ENCODE measurements around the gene ASAP3. TPM values are rescaled to one million over a fixed set of nuclear protein-coding genes. Genes with fewer than 3 reads are reported as not detected.

The ASAP3 gene
- total and polyA plus RNA-seq, 2 donors = 28.0 to 44.3 TPM

DNA sequence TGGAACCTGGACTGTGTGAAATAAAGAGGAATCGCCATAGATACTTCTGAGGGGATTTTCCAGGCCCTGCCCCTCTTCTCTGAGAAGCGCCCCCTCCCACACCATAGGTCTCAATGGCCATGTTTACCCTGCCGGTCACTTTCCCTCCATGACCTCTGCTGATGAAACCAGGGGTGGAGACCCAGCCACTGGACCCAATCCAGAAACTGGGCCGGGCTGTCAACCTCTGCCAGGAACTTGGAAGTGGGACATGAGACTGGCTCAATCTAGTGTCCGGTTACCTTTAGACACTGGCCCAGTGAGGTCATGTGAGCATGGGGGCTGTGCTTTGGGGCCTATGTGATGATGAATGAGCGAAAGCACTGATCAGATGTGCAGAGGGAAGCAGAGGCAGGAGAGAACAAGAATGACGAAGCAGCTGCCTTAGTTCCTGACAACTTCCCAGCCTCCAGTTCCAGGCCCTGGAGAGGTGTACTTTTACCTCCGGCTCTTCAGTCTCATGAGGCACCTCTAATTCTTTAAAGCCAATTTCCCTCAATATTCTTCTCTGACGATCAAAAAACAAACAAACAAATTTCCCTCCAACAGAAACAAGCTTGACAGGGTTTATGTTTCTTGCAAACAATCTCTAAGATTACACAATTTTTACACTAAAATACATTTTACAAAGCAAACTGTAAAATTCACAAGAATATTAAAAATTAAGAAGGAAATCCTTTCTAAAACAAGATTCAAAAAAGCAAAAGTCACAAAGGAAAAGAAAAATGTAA lies 4.9 kb downstream of the ASAP3 start:
- Histone ChIP-seq H3K4me3 (ENCODE audit: low read depth, low read length) (no peak overlapping the region), H3K27ac (ENCODE audit: low read depth) (no peak overlapping the region), H3K36me3 (ENCODE audit: insufficient read depth) (no peaks in the 10 kb centered on the region), H3K4me1 (ENCODE audit: insufficient read depth) (no peaks in the 10 kb centered on the region)
- no peak for DNase-seq (ENCODE audit: extremely low spot score)
- 37% methylated on average over 9 of the region's 9 CpGs for WGBS

DNA sequence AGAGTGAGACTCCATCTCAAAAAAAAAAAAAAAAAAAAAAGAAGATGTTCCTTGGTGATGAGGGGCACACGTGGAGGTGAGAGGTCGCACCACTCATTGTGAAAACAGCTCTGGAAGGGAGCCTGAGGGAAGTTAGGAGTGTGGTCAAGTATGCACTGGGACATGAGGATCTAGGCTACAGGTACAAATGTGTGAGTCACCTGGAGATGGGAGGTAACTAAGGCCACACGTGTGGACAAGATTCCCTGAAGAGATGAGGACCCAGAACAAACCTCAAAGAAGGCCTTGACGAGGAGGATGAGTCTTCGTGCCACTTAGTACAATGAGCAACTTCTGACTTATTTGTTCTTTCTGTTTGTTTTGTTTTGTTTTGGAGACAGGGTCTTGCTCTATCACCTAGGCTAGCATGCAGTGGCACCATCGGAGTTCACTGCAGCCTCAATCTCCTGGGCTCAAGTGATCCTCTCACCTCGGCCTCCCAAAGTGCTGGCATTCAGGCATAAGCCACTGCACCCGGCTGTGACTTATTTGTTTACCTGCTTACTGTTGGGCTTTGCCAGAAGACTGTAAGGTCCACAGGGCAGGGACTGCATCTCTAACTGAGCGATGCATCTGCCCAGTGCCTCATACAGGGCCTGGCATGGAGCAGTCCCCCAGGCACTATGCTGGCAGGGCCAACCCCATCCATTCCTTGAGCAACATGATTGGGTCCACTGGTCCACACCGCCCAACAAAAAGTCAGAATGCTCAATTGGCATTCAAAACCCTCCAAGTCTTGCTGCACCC lies 6.4 kb downstream of the ASAP3 start:
- 84% methylated on average over 10 of the region's 10 CpGs for WGBS
- Histone ChIP-seq H3K4me1 (ENCODE audit: insufficient read depth) (no peaks in the 10 kb centered on the region), H3K36me3 (ENCODE audit: insufficient read depth) (no peaks in the 10 kb centered on the region), H3K4me3 (ENCODE audit: low read depth, low read length) (no peak overlapping the region), H3K27ac (ENCODE audit: low read depth) (no peak overlapping the region)
- no peak for DNase-seq (ENCODE audit: extremely low spot score)

DNA sequence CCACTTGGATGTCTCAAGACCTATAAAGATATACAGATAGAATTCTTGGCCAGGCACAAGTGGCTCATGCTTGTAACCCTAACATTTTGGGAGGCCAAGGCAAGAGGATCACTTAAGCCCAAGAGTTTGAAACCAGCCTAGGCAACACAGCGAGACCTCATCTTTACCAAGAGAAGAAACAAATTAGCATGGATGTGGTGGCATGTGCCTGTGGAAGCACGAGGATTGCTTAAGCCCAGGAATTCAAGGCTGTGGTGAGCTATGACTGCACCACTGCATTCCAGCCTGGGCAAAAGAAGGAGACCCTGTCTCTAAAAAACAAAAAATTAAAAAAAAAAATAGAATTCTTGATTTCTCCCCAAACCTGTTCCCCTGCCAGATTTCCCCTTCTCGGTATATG lies 8.3 kb downstream of the ASAP3 start:
- WGBS = 66% methylated on average over 3 of the region's 3 CpGs
- Histone ChIP-seq H3K27ac (ENCODE audit: low read depth) (no peak overlapping the region), H3K4me1 (ENCODE audit: insufficient read depth) (no peaks in the 10 kb centered on the region), H3K36me3 (ENCODE audit: insufficient read depth) (no peaks in the 10 kb centered on the region), H3K4me3 (ENCODE audit: low read depth, low read length) (no peak overlapping the region)
- no peak for DNase-seq (ENCODE audit: extremely low spot score)

DNA sequence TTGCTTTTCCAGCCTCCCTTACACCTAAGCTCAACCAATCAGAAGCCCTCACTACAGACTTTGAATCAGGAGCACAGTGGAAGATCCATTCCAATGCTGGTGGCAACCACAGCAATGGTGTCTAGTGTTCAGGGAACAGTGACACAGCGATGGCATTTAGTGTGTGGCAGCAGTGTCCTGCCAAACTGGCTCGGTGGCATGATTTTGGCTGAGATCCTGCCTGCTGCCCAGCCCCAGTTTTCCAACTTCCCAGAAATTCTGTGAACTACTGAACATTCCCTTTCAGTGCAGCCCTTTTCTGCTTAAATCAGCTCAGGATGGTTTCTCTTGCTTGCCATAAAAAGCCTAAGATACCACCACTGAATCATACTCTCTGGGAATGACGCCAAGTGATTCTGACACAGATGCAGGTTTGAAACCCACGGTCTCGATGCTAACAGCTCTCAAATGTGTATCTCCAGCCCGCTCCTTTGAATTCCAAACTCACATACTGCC lies 8.8 kb downstream of the ASAP3 start:
- no peak for DNase-seq (ENCODE audit: extremely low spot score)
- H3K36me3 ChIP-seq (ENCODE audit: insufficient read depth) = no peaks in the 10 kb centered on the region
- 38% methylated on average over 6 of the region's 6 CpGs for WGBS
- no peak overlapping the region for H3K4me3 ChIP-seq (ENCODE audit: low read depth, low read length)
- no peaks in the 10 kb centered on the region for H3K4me1 ChIP-seq (ENCODE audit: insufficient read depth)
- H3K27ac ChIP-seq (ENCODE audit: low read depth) = no peak overlapping the region

DNA sequence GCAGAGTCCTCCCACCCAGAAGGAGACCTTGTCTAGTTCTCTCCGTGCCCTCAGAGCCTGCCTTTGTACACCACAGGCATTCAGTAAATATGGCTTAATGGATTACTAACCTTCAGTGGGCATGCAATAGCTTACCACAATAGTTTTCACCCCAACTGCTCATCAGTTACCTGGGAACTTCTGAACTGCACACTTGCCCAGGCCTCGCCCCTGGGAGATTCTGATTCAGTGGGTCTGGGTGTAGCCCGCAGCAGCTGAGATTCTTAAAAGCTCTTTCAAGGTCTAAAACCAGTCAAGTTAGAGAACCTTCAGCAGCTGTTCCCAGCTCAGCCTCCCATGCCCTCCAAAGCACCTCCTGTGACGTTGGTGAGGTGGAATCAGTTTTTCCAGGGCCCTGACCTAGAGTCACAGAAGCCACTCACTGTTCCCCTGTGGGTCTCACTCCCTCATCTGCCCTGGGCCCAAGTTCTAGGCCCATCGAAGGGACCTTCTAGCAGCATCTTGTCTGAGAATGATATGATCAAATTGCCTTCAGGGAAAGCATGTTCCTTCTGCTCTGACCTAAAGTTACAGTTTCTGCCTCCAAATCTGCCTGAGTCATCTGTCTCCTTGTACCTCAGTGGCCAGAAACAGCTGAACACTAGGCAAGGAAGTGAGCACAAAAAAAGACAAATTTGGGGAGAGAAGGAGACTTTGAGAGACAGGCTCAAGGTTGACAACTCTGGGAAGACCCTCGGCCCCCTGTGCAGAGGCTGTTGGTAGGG lies 10.8 kb downstream of the ASAP3 start:
- Histone ChIP-seq H3K4me1 (ENCODE audit: insufficient read depth) (no peaks in the 10 kb centered on the region), H3K27ac (ENCODE audit: low read depth) (no peak overlapping the region), H3K36me3 (ENCODE audit: insufficient read depth) (no peaks in the 10 kb centered on the region), H3K4me3 (ENCODE audit: low read depth, low read length) (no peak overlapping the region)
- WGBS = 84% methylated on average over 6 of the region's 6 CpGs
- DNase-seq (ENCODE audit: extremely low spot score) = no peak

DNA sequence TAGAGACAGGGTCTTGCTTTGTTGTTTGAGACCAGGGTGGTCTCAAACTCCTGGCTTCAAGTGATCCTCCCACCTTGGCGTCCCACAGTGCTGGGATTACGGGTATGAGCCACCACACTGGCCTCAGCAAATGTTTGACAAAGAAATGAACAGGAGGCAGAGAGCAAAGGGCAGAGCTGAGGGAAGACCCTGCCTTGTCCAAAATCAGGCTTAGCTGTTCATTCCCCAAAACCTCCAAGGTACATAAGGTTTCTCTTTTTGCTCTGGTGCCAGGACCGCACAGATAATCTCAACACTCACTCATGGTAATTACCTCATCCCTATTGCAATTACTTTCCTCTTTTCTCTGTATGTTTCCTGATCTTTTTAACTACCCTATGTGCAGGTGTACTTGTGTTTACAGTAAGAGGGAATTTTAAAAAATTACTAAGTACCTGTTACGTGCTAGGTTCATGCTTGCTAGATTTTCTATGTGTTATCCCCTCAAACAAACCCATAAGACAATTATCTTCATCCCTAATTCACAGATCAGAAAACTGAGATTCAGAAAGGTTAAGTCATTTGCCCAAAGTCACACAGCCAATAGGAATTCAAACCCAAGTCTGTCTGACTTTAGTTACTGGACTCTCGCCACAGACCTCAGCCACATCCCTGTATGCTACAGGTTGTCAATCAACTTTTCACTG lies 11.5 kb downstream of the ASAP3 start:
- no peaks in the 10 kb centered on the region for H3K4me1 ChIP-seq (ENCODE audit: insufficient read depth)
- no peak for DNase-seq (ENCODE audit: extremely low spot score)
- no peak overlapping the region for H3K4me3 ChIP-seq (ENCODE audit: low read depth, low read length)
- WGBS = 91% methylated on average over 5 of the region's 5 CpGs
- H3K36me3 ChIP-seq (ENCODE audit: insufficient read depth) = no peaks in the 10 kb centered on the region
- H3K27ac ChIP-seq (ENCODE audit: low read depth) = no peak overlapping the region

DNA sequence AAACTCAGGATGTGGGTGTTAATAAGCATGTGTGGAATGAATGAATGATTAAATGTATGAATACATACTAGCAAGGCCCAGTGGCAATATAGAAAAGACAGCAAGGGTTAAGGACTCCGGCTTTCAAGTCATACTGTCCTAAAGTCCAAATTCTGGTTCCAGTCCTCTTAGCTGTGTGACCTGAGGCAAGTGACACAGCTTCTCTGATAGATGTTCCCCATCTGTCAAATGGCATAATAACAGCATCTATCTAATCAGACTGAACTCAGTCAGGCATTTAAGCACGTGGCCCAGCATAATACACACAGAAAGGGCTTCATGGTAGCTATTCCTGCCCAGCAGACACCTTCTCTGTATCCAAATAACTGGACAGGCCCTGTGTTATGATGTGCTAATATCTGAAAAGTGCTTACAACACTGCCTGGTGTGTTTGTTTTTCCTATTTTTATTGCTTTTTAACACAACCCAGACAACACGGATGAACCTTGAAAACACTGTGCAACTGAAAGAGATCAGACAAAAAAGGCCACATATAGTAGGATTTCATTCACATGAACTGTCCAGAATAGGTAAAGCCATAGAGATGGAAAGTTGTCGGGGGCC lies 12.4 kb downstream of the ASAP3 start:
- DNase-seq (ENCODE audit: extremely low spot score) = no peak
- H3K4me3 ChIP-seq (ENCODE audit: low read depth, low read length) = no peak overlapping the region
- WGBS = 69% methylated on average over 4 of the region's 4 CpGs
- no peaks in the 10 kb centered on the region for H3K4me1 ChIP-seq (ENCODE audit: insufficient read depth)
- no peak overlapping the region for H3K27ac ChIP-seq (ENCODE audit: low read depth)
- no peaks in the 10 kb centered on the region for H3K36me3 ChIP-seq (ENCODE audit: insufficient read depth)

DNA sequence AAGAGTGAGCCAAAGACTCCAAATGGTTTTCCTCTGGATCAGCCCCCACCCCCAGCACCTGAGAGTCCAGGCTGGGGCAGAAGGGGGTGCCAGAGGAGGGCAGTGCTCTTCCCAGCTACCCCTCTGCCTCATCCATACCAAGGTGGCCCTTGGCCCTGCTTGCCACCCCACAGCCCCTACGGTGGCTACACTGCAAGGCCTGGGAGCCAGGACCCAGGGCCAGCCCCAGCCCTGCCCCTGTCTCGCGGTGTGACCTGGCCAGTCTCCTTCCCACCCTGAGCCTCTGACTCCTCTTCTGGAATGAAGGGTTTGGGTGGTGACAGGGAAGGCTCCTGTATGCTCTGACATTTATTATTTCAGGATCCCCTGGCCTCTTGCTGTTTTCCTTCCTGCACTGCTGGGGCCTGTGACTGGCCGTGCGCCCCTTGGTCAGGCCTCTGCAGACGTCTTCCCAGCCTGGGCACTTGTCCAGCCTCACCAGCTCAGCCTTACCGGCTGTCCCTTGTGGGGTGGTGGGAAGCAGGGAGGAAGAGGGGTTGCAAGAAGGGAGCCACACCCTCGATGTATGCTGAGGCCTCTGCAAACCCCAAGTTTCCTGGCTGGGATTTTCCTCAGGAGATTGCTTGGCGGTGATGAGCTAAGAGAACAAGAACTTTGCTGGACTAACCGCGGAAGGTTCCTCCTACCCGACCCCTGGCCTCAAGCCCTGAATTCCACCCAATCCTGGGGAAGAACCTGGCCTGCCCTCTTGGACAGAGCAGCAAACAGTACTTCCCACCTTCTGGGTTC lies 13.5 kb downstream of the ASAP3 start:
- Histone ChIP-seq H3K27ac (ENCODE audit: low read depth) (peak overlapping the region; percentile 35), H3K36me3 (ENCODE audit: insufficient read depth) (no peaks in the 10 kb centered on the region), H3K4me1 (ENCODE audit: insufficient read depth) (no peaks in the 10 kb centered on the region), H3K4me3 (ENCODE audit: low read depth, low read length) (no peak overlapping the region)
- 42% methylated on average over 12 of the region's 12 CpGs for WGBS
- no peak for DNase-seq (ENCODE audit: extremely low spot score)

DNA sequence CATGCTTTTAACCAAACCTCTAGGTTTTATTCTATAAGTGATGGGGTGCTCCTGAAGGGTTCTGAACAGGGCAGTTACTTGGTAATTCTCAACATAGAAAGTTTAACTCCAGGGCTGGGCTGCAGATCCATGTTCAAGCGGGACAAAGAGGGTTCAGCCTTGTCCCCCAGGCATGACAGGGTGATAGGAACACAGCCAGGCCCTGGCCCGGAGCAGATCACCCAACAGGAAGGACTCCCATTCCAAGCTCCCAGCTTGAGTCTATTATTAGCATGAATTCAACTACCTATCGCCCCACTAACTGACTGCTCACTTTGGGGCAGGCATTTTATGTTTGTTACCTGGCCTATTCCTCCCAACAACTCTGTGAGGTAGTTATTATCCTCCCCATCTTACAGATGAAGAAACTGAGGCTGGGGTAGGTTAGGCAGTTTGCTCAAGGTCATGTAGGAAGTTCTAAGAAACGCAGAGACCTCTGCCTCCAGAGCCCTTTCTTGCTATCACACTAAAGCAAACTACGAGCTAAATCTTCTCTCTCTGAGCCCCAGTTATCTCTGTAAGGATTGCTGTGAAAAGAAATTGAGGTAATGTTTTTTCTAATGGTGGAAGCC lies 14.5 kb downstream of the ASAP3 start:
- H3K36me3 ChIP-seq (ENCODE audit: insufficient read depth) = no peaks in the 10 kb centered on the region
- no peak overlapping the region for H3K4me3 ChIP-seq (ENCODE audit: low read depth, low read length)
- no peak for DNase-seq (ENCODE audit: extremely low spot score)
- H3K27ac ChIP-seq (ENCODE audit: low read depth) = no peak overlapping the region
- H3K4me1 ChIP-seq (ENCODE audit: insufficient read depth) = no peaks in the 10 kb centered on the region
- 59% methylated on average over 5 of the region's 5 CpGs for WGBS

DNA sequence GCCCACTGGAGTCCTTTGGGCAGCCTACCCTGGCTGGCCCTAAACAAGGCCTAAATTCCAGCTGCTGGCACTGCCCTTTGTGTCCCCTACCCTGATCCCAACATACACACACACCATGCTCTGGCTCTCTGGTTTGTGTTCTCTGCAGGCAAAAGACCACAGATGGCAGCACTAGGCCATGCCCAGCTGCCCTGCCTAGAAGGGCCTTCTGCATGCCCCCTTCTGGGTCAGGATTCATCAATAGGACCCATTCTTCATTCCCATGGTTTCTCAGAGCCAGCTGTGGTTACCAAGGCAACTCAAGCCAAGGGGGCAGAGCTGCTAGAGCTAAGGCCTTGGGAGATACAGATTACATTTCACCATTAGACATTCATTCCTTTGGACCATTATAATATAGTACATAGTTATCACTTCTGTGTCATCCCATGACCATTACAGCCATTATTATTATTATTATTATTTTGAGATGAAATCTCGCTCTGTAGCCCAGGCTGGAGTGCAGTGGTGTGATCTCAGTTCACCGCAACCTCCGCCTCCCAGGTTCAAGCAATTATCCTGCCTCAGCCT lies 17.5 kb downstream of the ASAP3 start:
- 97% methylated on average over 3 of the region's 3 CpGs for WGBS
- H3K4me1 ChIP-seq (ENCODE audit: insufficient read depth) = no peaks in the 10 kb centered on the region
- no peak for DNase-seq (ENCODE audit: extremely low spot score)
- no peaks in the 10 kb centered on the region for H3K36me3 ChIP-seq (ENCODE audit: insufficient read depth)
- H3K4me3 ChIP-seq (ENCODE audit: low read depth, low read length) = no peak overlapping the region
- H3K27ac ChIP-seq (ENCODE audit: low read depth) = no peak overlapping the region

DNA sequence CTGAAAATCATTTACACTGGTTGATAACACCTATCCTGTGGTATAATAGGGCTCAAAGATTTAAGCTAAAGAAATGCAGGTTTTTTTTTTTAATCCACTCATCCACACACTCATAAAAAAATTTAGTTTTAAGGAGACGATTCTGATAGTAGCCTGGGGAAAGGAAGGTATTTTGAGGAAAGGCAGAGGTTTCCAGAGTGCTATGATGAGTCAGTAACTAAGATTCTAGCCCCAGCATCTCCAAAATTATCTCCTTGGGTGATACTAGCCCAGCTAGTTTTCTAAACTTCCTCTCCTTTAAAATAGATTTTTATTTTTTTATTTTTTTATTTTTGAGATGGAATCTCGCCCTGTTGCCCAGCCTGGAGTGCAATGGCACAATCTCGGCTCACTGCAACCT lies 20.7 kb downstream of the ASAP3 start:
- Histone ChIP-seq H3K4me3 (ENCODE audit: low read depth, low read length) (no peak overlapping the region), H3K36me3 (ENCODE audit: insufficient read depth) (no peaks in the 10 kb centered on the region), H3K4me1 (ENCODE audit: insufficient read depth) (no peaks in the 10 kb centered on the region), H3K27ac (ENCODE audit: low read depth) (no peak overlapping the region)
- DNase-seq (ENCODE audit: extremely low spot score) = no peak
- 83% methylated on average over 3 of the region's 3 CpGs for WGBS

DNA sequence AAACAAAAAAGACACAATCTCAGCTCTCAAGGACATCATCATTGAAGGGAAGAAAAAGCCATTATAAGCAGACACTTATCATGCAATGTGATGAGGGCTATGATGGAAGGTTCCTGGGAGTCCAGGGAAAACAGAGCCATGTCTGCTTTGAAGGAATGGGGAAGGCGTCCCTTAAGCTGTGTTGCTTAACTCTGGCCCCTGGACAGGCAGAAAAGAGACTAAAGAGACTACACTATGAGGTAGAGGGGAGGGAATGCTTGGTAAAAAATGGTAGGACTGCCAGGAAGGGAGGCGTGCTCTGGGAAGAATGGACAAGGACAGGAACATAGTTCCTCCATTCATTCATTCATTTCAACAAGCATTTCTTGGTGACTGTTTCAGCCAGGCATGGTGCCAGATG lies 21.2 kb downstream of the ASAP3 start:
- no peak overlapping the region for H3K27ac ChIP-seq (ENCODE audit: low read depth)
- H3K4me1 ChIP-seq (ENCODE audit: insufficient read depth) = no peaks in the 10 kb centered on the region
- 98% methylated on average over 2 of the region's 2 CpGs for WGBS
- no peak overlapping the region for H3K4me3 ChIP-seq (ENCODE audit: low read depth, low read length)
- H3K36me3 ChIP-seq (ENCODE audit: insufficient read depth) = no peaks in the 10 kb centered on the region
- no peak for DNase-seq (ENCODE audit: extremely low spot score)
